ENCODE measurements around the gene UQCRFS1.
"Not testable (repeated sequence)": the region's sequence is repeated elsewhere in the genome, so short reads cannot be mapped to it uniquely, and the experiment has no call there.

Gene UQCRFS1

GRCh38 chr19:29214411-29214810, 1.5 kb upstream of the UQCRFS1 start:
- DNase-seq (ENCODE audit: low read depth) = no peak

- DNase-seq (ENCODE audit: low read depth) = no peak
Measured at GRCh38 chr19:29212356-29212647, 649 bp downstream of the UQCRFS1 start.

GRCh38 chr19:29211562-29212355, 1.2 kb downstream of the UQCRFS1 start:
- no peak for DNase-seq (ENCODE audit: low read depth)

GRCh38 chr19:29211041-29211440, 1.9 kb downstream of the UQCRFS1 start:
- not testable (repeated sequence) for DNase-seq (ENCODE audit: low read depth)

GRCh38 chr19:29210502-29210901, 2.4 kb downstream of the UQCRFS1 start:
- DNase-seq (ENCODE audit: low read depth) = not testable (repeated sequence)

GRCh38 chr19:29207403-29208187, 5.4 kb downstream of the UQCRFS1 start:
- DNase-seq (ENCODE audit: low read depth) = not testable (repeated sequence)

GRCh38 chr19:29206453-29206852, 6.5 kb downstream of the UQCRFS1 start:
- no peak for DNase-seq (ENCODE audit: low read depth)

GRCh38 chr19:29202281-29202680, 10.7 kb downstream of the UQCRFS1 start:
- DNase-seq (ENCODE audit: low read depth) = no peak

- DNase-seq (ENCODE audit: low read depth) = no peak
Measured at GRCh38 chr19:29201855-29202254, 11.1 kb downstream of the UQCRFS1 start.

GRCh38 chr19:29194658-29195057, 18.3 kb downstream of the UQCRFS1 start:
- DNase-seq (ENCODE audit: low read depth) = no peak

GRCh38 chr19:29193155-29193554, 19.8 kb downstream of the UQCRFS1 start:
- no peak for DNase-seq (ENCODE audit: low read depth)

- no peak for DNase-seq (ENCODE audit: low read depth)
Measured at GRCh38 chr19:29191005-29191404, 21.9 kb downstream of the UQCRFS1 start.

- DNase-seq (ENCODE audit: low read depth) = no peak
Measured at GRCh38 chr19:29189033-29189360, 24.0 kb downstream of the UQCRFS1 start.

GRCh38 chr19:29188289-29189032, 24.5 kb downstream of the UQCRFS1 start:
- DNase-seq (ENCODE audit: low read depth) = no peak

GRCh38 chr19:29187676-29188075, 25.3 kb downstream of the UQCRFS1 start:
- DNase-seq (ENCODE audit: low read depth) = no peak

- no peak for DNase-seq (ENCODE audit: low read depth)
Measured at GRCh38 chr19:29185427-29185826, 27.5 kb downstream of the UQCRFS1 start.

- no peak for DNase-seq (ENCODE audit: low read depth)
Measured at GRCh38 chr19:29176981-29177754, 35.8 kb downstream of the UQCRFS1 start.

GRCh38 chr19:29173896-29174295, 39.1 kb downstream of the UQCRFS1 start:
- DNase-seq (ENCODE audit: low read depth) = no peak

GRCh38 chr19:29172302-29172701, 40.6 kb downstream of the UQCRFS1 start:
- DNase-seq (ENCODE audit: low read depth) = no peak

GRCh38 chr19:29171525-29171924, 41.4 kb downstream of the UQCRFS1 start:
- DNase-seq (ENCODE audit: low read depth) = no peak

- DNase-seq (ENCODE audit: low read depth) = no peak
Measured at GRCh38 chr19:29170554-29170953, 42.4 kb downstream of the UQCRFS1 start.

- no peak for DNase-seq (ENCODE audit: low read depth)
Measured at GRCh38 chr19:29162694-29163093, 50.3 kb downstream of the UQCRFS1 start.
